Liver (tissue), 9 donors: ENCODE measurements around the gene PCTP. TPM values are rescaled to one million over a fixed set of nuclear protein-coding genes. Genes with fewer than 3 reads are reported as not detected.

Experiments
- DNase-seq: peaks from one replicate; pipeline ENCODE4 v3.0.0-alpha.2; 2017; ENCODE audit warnings: low spot score
- H3K27ac ChIP-seq, 2 donors: one replicate each; pipeline ENCODE4 v1.7.0; 2013; ENCODE audit warnings: inconsistent platforms in 2 of 2, low read length in 2 of 2, control low read depth in 1 of 2, low read depth in 1 of 2, mild to moderate bottlenecking in 1 of 2
- H3K27me3 ChIP-seq, 4 donors: one replicate each; pipeline versions ENCODE4 v1.6.1 to v1.7.0; 2013; ENCODE audit warnings: low read length in 3 of 4, inconsistent platforms in 1 of 4, mild to moderate bottlenecking in 1 of 4, moderate library complexity in 1 of 4; ENCODE audit not compliant: control insufficient read depth in 4 of 4, insufficient read depth in 4 of 4
- H3K36me3 ChIP-seq, 4 donors: one replicate each; pipeline versions ENCODE4 v1.6.1 to v1.7.0; 2013; ENCODE audit warnings: low read length in 3 of 4, mild to moderate bottlenecking in 3 of 4, low read depth in 1 of 4, moderate library complexity in 1 of 4; ENCODE audit not compliant: control insufficient read depth in 4 of 4, insufficient read depth in 3 of 4
- H3K4me1 ChIP-seq, 4 donors: one replicate each; pipeline versions ENCODE4 v1.6.1 to v1.7.0; 2013; ENCODE audit warnings: low read length in 3 of 4, mild to moderate bottlenecking in 3 of 4, moderate library complexity in 1 of 4; ENCODE audit not compliant: control insufficient read depth in 4 of 4, insufficient read depth in 4 of 4
- H3K4me3 ChIP-seq, 3 donors: one replicate each; pipeline versions ENCODE4 v1.6.1 to v1.7.0; 2013; ENCODE audit warnings: low read length in 3 of 3, control low read depth in 1 of 3, low read depth in 1 of 3, mild to moderate bottlenecking in 1 of 3
- H3K9ac ChIP-seq, 2 donors: one replicate each; pipeline ENCODE4 v1.7.0; 2013; ENCODE audit warnings: low read length in 2 of 2, mild to moderate bottlenecking in 2 of 2, moderate library complexity in 2 of 2, control low read depth in 1 of 2, low read depth in 1 of 2
- H3K9me3 ChIP-seq, 4 donors: one replicate each; pipeline versions ENCODE4 v1.6.1 to v1.7.0; 2013; ENCODE audit warnings: low read length in 3 of 4; ENCODE audit not compliant: control insufficient read depth in 4 of 4
- ATF3 ChIP-seq: IDR thresholded peaks from 2 replicates; pipeline ENCODE4 v1.6.1; 2016; ENCODE audit warnings: antibody characterized with exemption
- CTCF ChIP-seq: fragments of 150-350 bp; IDR thresholded peaks from 2 replicates; pipeline ENCODE4 v1.5.1; 2017; ENCODE audit warnings: improper control_type of control experiment, low read depth, low read length; ENCODE audit not compliant: missing input control
- FOXA1 ChIP-seq: IDR thresholded peaks from 2 replicates; pipeline ENCODE4 v1.6.1; 2016; ENCODE audit warnings: antibody characterized with exemption
- FOXA2 ChIP-seq: IDR thresholded peaks from 2 replicates; pipeline ENCODE4 v1.6.1; 2016; ENCODE audit warnings: antibody characterized with exemption
- MAX ChIP-seq: IDR thresholded peaks from 2 replicates; pipeline ENCODE4 v1.6.1; 2016; ENCODE audit warnings: antibody characterized with exemption
- NR2F2 ChIP-seq: IDR thresholded peaks from 2 replicates; pipeline ENCODE4 v1.6.1; 2016; ENCODE audit warnings: antibody characterized with exemption
- RAD21 ChIP-seq, 2 donors: IDR thresholded peaks; 2 replicates each; pipeline ENCODE4 v1.6.1; 2016; ENCODE audit warnings: antibody characterized with exemption in 2 of 2, mild to moderate bottlenecking in 2 of 2
- REST ChIP-seq: IDR thresholded peaks from 2 replicates; pipeline ENCODE4 v1.6.1; 2016; ENCODE audit warnings: antibody characterized with exemption, mild to moderate bottlenecking
- RXRA ChIP-seq, 2 donors: IDR thresholded peaks; 2 replicates each; pipeline ENCODE4 v1.6.1; 2017 to 2018; ENCODE audit warnings: antibody characterized with exemption in 2 of 2, mild to moderate bottlenecking in 1 of 2
- TAF1 ChIP-seq: conservative IDR thresholded peaks from 2 replicates; pipeline ENCODE4 v1.6.1; 2016; ENCODE audit warnings: antibody characterized with exemption, mild to moderate bottlenecking
- WGBS: extraction: QIAGEN DNeasy Blood & Tissue Kit; methylation state at CpG from one replicate; pipeline ENCODE4 v1.1.7; 2013; 5-methylcytosine and 5-hydroxymethylcytosine counted together
- polyA plus RNA-seq, 2 donors: library from polyadenylated mRNA; stranded (reverse) in 1 of 2; unstranded in 1 of 2; fragments of 200-250 nt in 1 of 2; fragments of >200 nt in 1 of 2; fragmentation: Nextera tagmentation in 1 of 2; extraction: Ambion mirVana in 1 of 2; gene quantifications; one replicate each; pipeline versions ENCODE4 v1.2.1 to v1.2.3, GENCODE V29; 2013 to 2015
- total RNA-seq, 2 donors: library from RNA; depleted of rRNA; stranded (reverse); fragments of >200 nt; gene quantifications; one replicate each; pipeline ENCODE4 v1.2.3, GENCODE V29; 2014
- donor health status: healthy.
- donor health status: healthy.
- donor health status: healthy.
- donor health status: healthy.
- donor health status: healthy.

The PCTP gene
- total and polyA plus RNA-seq, 4 donors: 25.0 to 79.0 (median 55.8) TPM

GRCh38 chr17:55717898-55718735 is 32.7 kb upstream of the PCTP start (continued):
- TF ChIP-seq REST (no peak), FOXA2 (no peak), CTCF (peak; percentile 73), NR2F2 (no peak), MAX (no peak), ATF3 (no peak)

GRCh38 chr17:55720919-55721836 is 29.7 kb upstream of the PCTP start:
- 90% methylated on average over 6 of the region's 6 CpGs for WGBS
- no peak for DNase-seq
- peaks cover under 1 to 4% (median 2%) of the 10 kb centered on the region in 4 donors for H3K4me1 ChIP-seq
- H3K4me3 ChIP-seq: no peak overlapping the region
- TF ChIP-seq RXRA (IDR thresholded peaks at IDR 0.05) (no peak), FOXA1 (no peak)
- no peaks in the 10 kb centered on the region for H3K9me3 ChIP-seq
- H3K27ac ChIP-seq: no peak overlapping the region
- H3K36me3 ChIP-seq: no peaks in the 10 kb centered on the region
- H3K27me3 ChIP-seq: no peaks in the 10 kb centered on the region
- no peak overlapping the region for H3K9ac ChIP-seq

GRCh38 chr17:55722016-55722736 is 28.7 kb upstream of the PCTP start:
- no peak overlapping the region for H3K4me3 ChIP-seq
- H3K27me3 ChIP-seq: no peaks in the 10 kb centered on the region
- H3K9ac ChIP-seq: peak overlapping the region in 1 of 2 donors; percentile 29
- no peak for DNase-seq
- H3K4me1 ChIP-seq: peaks cover 2 to 7% (median 4%) of the 10 kb centered on the region in 4 donors
- no peaks in the 10 kb centered on the region for H3K9me3 ChIP-seq
- no peaks in the 10 kb centered on the region for H3K36me3 ChIP-seq
- 72% methylated on average over 5 of the region's 5 CpGs for WGBS
- H3K27ac ChIP-seq: no peak overlapping the region
- TF ChIP-seq CTCF (no peak), REST (no peak), ATF3 (no peak), RAD21 (IDR thresholded peaks at IDR 0.05) (no peak), MAX (no peak), RXRA (IDR thresholded peaks at IDR 0.05) (no peak), FOXA1 (no peak), FOXA2 (no peak), TAF1 (no peak)
